DOHH2 (cell line): Measurements from ENCODE around the gene SUN2.

Experiments
- H3F3A ChIP-seq: fragments of 200-600 bp; sonication (generic), shearing (Covaris generic); 2 replicates; pipeline ENCODE4 v1.6.0; 2016; ENCODE audit warnings: antibody characterized with exemption, mild to moderate bottlenecking; ENCODE audit not compliant: control insufficient read depth, insufficient read depth
- H3K27ac ChIP-seq: fragments of 200-600 bp; sonication (generic); 2 replicates; pipeline ENCODE4 v1.5.1; 2014; ENCODE audit warnings: low read depth, mild to moderate bottlenecking, low read length, moderate library complexity
- H3K27me3 ChIP-seq: fragments of 200-600 bp; sonication (generic); 2 replicates; pipeline ENCODE4 v1.6.1; 2014; ENCODE audit warnings: mild to moderate bottlenecking, low read length, mixed read lengths; ENCODE audit not compliant: control insufficient read depth
- H3K36me3 ChIP-seq: fragments of 200-600 bp; sonication (generic); 2 replicates; pipeline ENCODE4 v1.6.1; 2014; ENCODE audit warnings: mild to moderate bottlenecking, low read length, moderate library complexity, mixed read lengths; ENCODE audit not compliant: control insufficient read depth
- H3K4me1 ChIP-seq: fragments of 200-600 bp; sonication (generic); 2 replicates; pipeline ENCODE4 v1.6.1; 2014; ENCODE audit warnings: mild to moderate bottlenecking, low read length, mixed read lengths; ENCODE audit not compliant: control insufficient read depth
- H3K4me2 ChIP-seq: fragments of 200-600 bp; sonication (generic); 2 replicates; pipeline ENCODE4 v1.6.0; 2014; ENCODE audit warnings: mild to moderate bottlenecking, low read length, moderate library complexity
- H3K4me3 ChIP-seq: fragments of 200-600 bp; sonication (generic); 2 replicates; pipeline ENCODE4 v1.5.1; 2014; ENCODE audit warnings: mild to moderate bottlenecking, low read length, mixed read lengths
- H3K79me2 ChIP-seq: fragments of 200-600 bp; sonication (generic); 2 replicates; pipeline ENCODE4 v1.6.1; 2014; ENCODE audit warnings: mild to moderate bottlenecking, low read length, mixed read lengths; ENCODE audit not compliant: control insufficient read depth
- H3K9me2 ChIP-seq: fragments of 200-600 bp; sonication (generic); replicated peaks from 2 replicates; pipeline ENCODE4 v1.6.1; 2014; ENCODE audit warnings: mild to moderate bottlenecking, low read length, mixed read lengths; ENCODE audit not compliant: control insufficient read depth
- H3K9me3 ChIP-seq: fragments of 200-600 bp; sonication (generic); 2 replicates; pipeline ENCODE4 v1.6.1; 2014; ENCODE audit warnings: antibody characterized with exemption, low read length, mixed read lengths; ENCODE audit not compliant: control insufficient read depth, insufficient read depth
- H4K20me1 ChIP-seq: fragments of 200-600 bp; sonication (generic); 2 replicates; pipeline ENCODE4 v1.6.0; 2014; ENCODE audit warnings: low read depth, mild to moderate bottlenecking, antibody characterized with exemption, low read length, moderate library complexity; ENCODE audit not compliant: control insufficient read depth, insufficient read depth
- EZH2phosphoT487 ChIP-seq: fragments of 200-600 bp; sonication (generic); IDR thresholded peaks from 2 replicates; pipeline ENCODE4 v1.6.1; 2017; ENCODE audit warnings: borderline replicate concordance, mild to moderate bottlenecking, antibody characterized with exemption, low read length, moderate library complexity, mixed read lengths
- TF ChIP-seq, protein P1 (sequence below): fragments of 200-600 bp; sonication (generic); IDR thresholded peaks from one replicate; pipeline ENCODE4 v1.5.1; 2014; ENCODE audit warnings: antibody characterized with exemption, mild to moderate bottlenecking, low read depth, low read length; ENCODE audit not compliant: poor library complexity, severe bottlenecking

The SUN2 gene

DNA sequence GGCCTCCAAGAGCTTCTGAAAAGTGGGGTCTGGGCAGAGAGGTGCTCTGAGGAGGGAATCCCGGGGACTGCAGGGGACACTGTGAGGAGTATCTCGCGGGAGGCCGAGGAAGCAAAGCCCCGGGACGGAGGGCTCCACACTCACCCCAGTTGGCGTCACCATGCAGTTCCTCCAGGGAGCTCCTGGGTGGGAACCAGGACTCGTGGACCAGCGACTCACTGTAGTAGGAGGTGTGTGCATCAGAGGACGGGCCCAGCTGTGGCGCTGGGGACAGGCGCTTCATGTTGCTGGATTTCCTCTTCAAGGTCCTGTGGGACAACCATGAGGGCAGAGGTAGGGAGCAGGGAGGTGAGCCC, 4.8 kb downstream of the SUN2 start:
- H3K4me3 ChIP-seq, result peak overlapping the region; percentile 64; the same call in 1 of the 2 replicates
- TF ChIP-seq, protein P1, sequence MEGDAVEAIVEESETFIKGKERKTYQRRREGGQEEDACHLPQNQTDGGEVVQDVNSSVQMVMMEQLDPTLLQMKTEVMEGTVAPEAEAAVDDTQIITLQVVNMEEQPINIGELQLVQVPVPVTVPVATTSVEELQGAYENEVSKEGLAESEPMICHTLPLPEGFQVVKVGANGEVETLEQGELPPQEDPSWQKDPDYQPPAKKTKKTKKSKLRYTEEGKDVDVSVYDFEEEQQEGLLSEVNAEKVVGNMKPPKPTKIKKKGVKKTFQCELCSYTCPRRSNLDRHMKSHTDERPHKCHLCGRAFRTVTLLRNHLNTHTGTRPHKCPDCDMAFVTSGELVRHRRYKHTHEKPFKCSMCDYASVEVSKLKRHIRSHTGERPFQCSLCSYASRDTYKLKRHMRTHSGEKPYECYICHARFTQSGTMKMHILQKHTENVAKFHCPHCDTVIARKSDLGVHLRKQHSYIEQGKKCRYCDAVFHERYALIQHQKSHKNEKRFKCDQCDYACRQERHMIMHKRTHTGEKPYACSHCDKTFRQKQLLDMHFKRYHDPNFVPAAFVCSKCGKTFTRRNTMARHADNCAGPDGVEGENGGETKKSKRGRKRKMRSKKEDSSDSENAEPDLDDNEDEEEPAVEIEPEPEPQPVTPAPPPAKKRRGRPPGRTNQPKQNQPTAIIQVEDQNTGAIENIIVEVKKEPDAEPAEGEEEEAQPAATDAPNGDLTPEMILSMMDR, result no peak
- no peak for TF ChIP-seq EZH2phosphoT487
- H3K4me2 ChIP-seq, result peak overlapping the region; percentile 71
- H3K4me1 ChIP-seq, result peaks cover 44% of the 10 kb centered on the region
- peaks cover 70% of the 10 kb centered on the region for H3K36me3 ChIP-seq
- no peaks in the 10 kb centered on the region for H3K9me3 ChIP-seq
- H3F3A ChIP-seq, result peaks cover 11% of the 10 kb centered on the region
- H3K27me3 ChIP-seq, result no peaks in the 10 kb centered on the region
- H3K9me2 ChIP-seq, result no peaks in the 10 kb centered on the region
- peaks cover 32% of the 10 kb centered on the region for H3K79me2 ChIP-seq
- H4K20me1 ChIP-seq, result 0 out of 2 replicates have a peak, but pooled peaks cover 3% of the 10 kb centered on the region
- H3K27ac ChIP-seq, result peak overlapping the region; percentile 85; the same call in 1 of the 2 replicates

DNA sequence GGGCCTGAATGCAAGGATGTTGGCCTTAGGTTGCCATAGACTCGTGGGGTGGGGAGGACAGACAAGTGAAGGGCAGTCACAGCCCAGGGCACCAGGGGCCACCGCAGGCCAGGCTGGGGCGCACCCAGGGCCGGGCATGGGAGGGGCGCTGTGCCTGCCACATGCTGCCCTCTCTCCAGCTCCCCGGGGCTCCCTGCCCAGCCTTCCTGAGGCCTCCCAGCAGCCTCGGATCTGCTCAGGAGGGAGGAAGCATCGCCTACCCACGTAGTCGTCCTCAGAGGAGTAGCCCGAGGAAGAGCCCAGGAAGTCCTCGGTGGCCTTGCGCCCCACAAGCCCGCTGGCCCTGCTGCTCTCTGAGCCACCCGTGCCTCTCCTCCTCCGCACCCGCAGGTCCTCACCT, 5.2 kb downstream of the SUN2 start:
- no peak overlapping the region for H3K4me3 ChIP-seq
- 0 out of 2 replicates have a peak, but pooled peaks cover 3% of the 10 kb centered on the region for H4K20me1 ChIP-seq
- peaks cover 74% of the 10 kb centered on the region for H3K36me3 ChIP-seq
- H3K79me2 ChIP-seq, result peaks cover 31% of the 10 kb centered on the region
- H3K4me1 ChIP-seq, result peaks cover 44% of the 10 kb centered on the region
- TF ChIP-seq, protein P1, result no peak
- no peak for TF ChIP-seq EZH2phosphoT487
- no peaks in the 10 kb centered on the region for H3K9me3 ChIP-seq
- H3K27ac ChIP-seq, result no peak overlapping the region
- H3F3A ChIP-seq, result peaks cover 11% of the 10 kb centered on the region
- H3K9me2 ChIP-seq, result no peaks in the 10 kb centered on the region
- H3K27me3 ChIP-seq, result no peaks in the 10 kb centered on the region
- H3K4me2 ChIP-seq, result no peak overlapping the region

DNA sequence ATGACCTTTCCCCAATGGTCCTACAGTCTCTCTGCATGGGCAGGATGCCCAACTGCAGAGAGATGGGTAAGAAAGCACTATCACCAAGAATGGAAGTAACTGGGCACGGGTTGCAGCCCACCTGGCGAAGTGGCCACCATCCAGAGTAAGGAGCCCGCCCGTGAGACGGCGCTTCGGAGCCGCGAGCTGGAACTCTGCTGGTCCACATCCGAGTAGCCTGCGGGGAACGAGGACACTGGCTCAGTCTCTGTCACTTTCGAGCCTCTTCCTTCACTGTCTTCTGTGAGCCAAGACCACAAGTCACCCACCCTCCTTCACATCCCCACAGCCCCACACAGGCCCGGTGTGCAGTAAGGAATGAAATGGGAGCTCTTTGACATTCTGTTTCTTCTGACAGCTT, 5.7 kb downstream of the SUN2 start:
- H3K9me2 ChIP-seq, result no peaks in the 10 kb centered on the region
- no peak for TF ChIP-seq EZH2phosphoT487
- TF ChIP-seq, protein P1, result no peak
- peaks cover 26% of the 10 kb centered on the region for H3K79me2 ChIP-seq
- H3K9me3 ChIP-seq, result no peaks in the 10 kb centered on the region
- no peak overlapping the region for H3K4me3 ChIP-seq
- peaks cover 44% of the 10 kb centered on the region for H3K4me1 ChIP-seq
- peaks cover 79% of the 10 kb centered on the region for H3K36me3 ChIP-seq
- H3K27ac ChIP-seq, result no peak overlapping the region
- H4K20me1 ChIP-seq, result 0 out of 2 replicates have a peak, but pooled peaks cover 3% of the 10 kb centered on the region
- H3F3A ChIP-seq, result peaks cover 9% of the 10 kb centered on the region
- H3K4me2 ChIP-seq, result no peak overlapping the region
- no peaks in the 10 kb centered on the region for H3K27me3 ChIP-seq
